GM23338 (cell line): ENCODE data around the gene MPC2. TPM values are rescaled to one million over a fixed set of nuclear protein-coding genes. Genes with fewer than 3 reads are reported as not detected.

Experiments used
- ATAC-seq: fragments of 200-7000 bp; cut with Tn5 transposase; 3 replicates; pipeline ENCODE4 v1.9.1; 2020
- DNase-seq: peaks from one replicate; pipeline ENCODE4 v3.0.0-alpha.2; 2015; ENCODE audit warnings: low spot score
- H2AFZ ChIP-seq: fragments of 200-600 bp; sonication (generic); 2 replicates; pipeline ENCODE4 v1.8.0; 2016; ENCODE audit warnings: antibody characterized with exemption, mild to moderate bottlenecking, moderate library complexity
- H3F3A ChIP-seq: fragments of 200-600 bp; sonication (generic); replicated peaks from 2 replicates; pipeline ENCODE4 v1.8.0; 2017; ENCODE audit warnings: antibody characterized with exemption, mixed run types, low read depth
- H3K27ac ChIP-seq: fragments of 200-600 bp; sonication (generic); 2 replicates; pipeline ENCODE4 v1.6.1; 2016; ENCODE audit warnings: low read depth
- H3K27me3 ChIP-seq: fragments of 200-600 bp; sonication (generic); 2 replicates; pipeline ENCODE4 v1.8.0; 2016; ENCODE audit warnings: mild to moderate bottlenecking, mixed run types, moderate library complexity; ENCODE audit not compliant: insufficient read depth
- H3K36me3 ChIP-seq: fragments of 200-600 bp; sonication (generic); 2 replicates; pipeline ENCODE4 v1.8.0; 2016; ENCODE audit warnings: mild to moderate bottlenecking; ENCODE audit not compliant: insufficient read depth
- H3K4me1 ChIP-seq: fragments of 200-600 bp; sonication (generic); 2 replicates; pipeline ENCODE4 v1.8.0; 2016; ENCODE audit warnings: mild to moderate bottlenecking, moderate library complexity; ENCODE audit not compliant: insufficient read depth
- H3K4me2 ChIP-seq: fragments of 200-600 bp; sonication (generic); 2 replicates; pipeline ENCODE4 v1.7.1; 2017; ENCODE audit warnings: mixed run types
- H3K4me3 ChIP-seq: fragments of 200-600 bp; sonication (generic); 2 replicates; pipeline ENCODE4 v1.6.1; 2016; ENCODE audit warnings: mixed run types
- H3K79me2 ChIP-seq: fragments of 200-600 bp; sonication (generic); replicated peaks from 2 replicates; pipeline ENCODE4 v1.8.0; 2017; ENCODE audit warnings: mild to moderate bottlenecking; ENCODE audit not compliant: insufficient read depth
- H3K9me2 ChIP-seq: fragments of 200-600 bp; sonication (generic); 2 replicates; pipeline ENCODE4 v1.8.0; 2017; ENCODE audit not compliant: insufficient read depth
- H4K20me1 ChIP-seq: fragments of 200-600 bp; sonication (generic); replicated peaks from 2 replicates; pipeline ENCODE4 v1.8.0; 2017; ENCODE audit warnings: mild to moderate bottlenecking; ENCODE audit not compliant: insufficient read depth
- H3K27ac Mint-ChIP-seq: 2 replicates; pipeline ENCODE4 v1.8.0; 2020; ENCODE audit warnings: inconsistent platforms, mild to moderate bottlenecking, moderate library complexity, mixed read lengths
- H3K27me3 Mint-ChIP-seq: 3 replicates; pipeline ENCODE4 v1.8.0; 2022; ENCODE audit warnings: low read depth, mild to moderate bottlenecking, moderate library complexity, mixed read lengths, inconsistent platforms; ENCODE audit not compliant: insufficient read depth, poor library complexity
- H3K36me3 Mint-ChIP-seq: 3 replicates; pipeline ENCODE4 v1.8.0; 2021; ENCODE audit warnings: low read depth, mild to moderate bottlenecking, inconsistent platforms, moderate library complexity, mixed read lengths
- H3K4me1 Mint-ChIP-seq: 3 replicates; pipeline ENCODE4 v1.8.0; 2020; ENCODE audit warnings: mild to moderate bottlenecking, inconsistent platforms, mixed read lengths
- H3K4me3 Mint-ChIP-seq: 3 replicates; pipeline ENCODE4 v1.8.0; 2021; ENCODE audit warnings: moderate library complexity, mild to moderate bottlenecking, inconsistent platforms, mixed read lengths
- H3K9me3 Mint-ChIP-seq: 3 replicates; pipeline ENCODE4 v1.8.0; 2020; ENCODE audit warnings: moderate library complexity, mild to moderate bottlenecking, inconsistent platforms, mixed read lengths
- CREB1 ChIP-seq: fragments of 250-450 bp; sonication (Bioruptor Pico); IDR thresholded peaks from 2 replicates; pipeline ENCODE4 v1.5.0; 2020; ENCODE audit warnings: low read depth, mild to moderate bottlenecking, moderate library complexity
- ETS1 ChIP-seq: IDR thresholded peaks from 2 replicates; pipeline ENCODE4 v1.6.1; 2016; ENCODE audit warnings: antibody characterized with exemption
- EZH2 ChIP-seq: fragments of 200-600 bp; sonication (generic); IDR thresholded peaks from one replicate; pipeline ENCODE4 v1.8.0; 2017; ENCODE audit warnings: antibody characterized with exemption, mild to moderate bottlenecking, low read depth; ENCODE audit not compliant: unreplicated experiment
- EZH2phosphoT487 ChIP-seq: fragments of 200-600 bp; sonication (generic); IDR thresholded peaks from one replicate; pipeline ENCODE4 v1.8.1; 2018; ENCODE audit warnings: antibody characterized with exemption; ENCODE audit not compliant: unreplicated experiment
- NANOG ChIP-seq: IDR thresholded peaks from 2 replicates; pipeline ENCODE4 v1.6.1; 2016; ENCODE audit warnings: antibody characterized with exemption, borderline replicate concordance
- POLR2AphosphoS5 ChIP-seq: IDR thresholded peaks from 2 replicates; pipeline ENCODE4 v1.6.1; 2016; ENCODE audit warnings: antibody characterized with exemption, low read depth
- STAT1 ChIP-seq: IDR thresholded peaks from one replicate; pipeline ENCODE4 v1.6.1; 2016; ENCODE audit warnings: antibody characterized with exemption; ENCODE audit not compliant: unreplicated experiment
- ZNF114 ChIP-seq: fragments of 250-450 bp; sonication (Bioruptor Pico); IDR thresholded peaks from 2 replicates; pipeline ENCODE4 v1.5.0; 2020; ENCODE audit warnings: mild to moderate bottlenecking, moderate library complexity
- ZNF331 ChIP-seq: fragments of 250-450 bp; sonication (Bioruptor Pico); IDR thresholded peaks from 2 replicates; pipeline ENCODE4 v1.5.0; 2020; ENCODE audit warnings: low read depth, mild to moderate bottlenecking, moderate library complexity
- polyA plus RNA-seq: library from polyadenylated mRNA; unstranded; fragments of >200 nt; fragmentation: Nextera tagmentation; extraction: Ambion mirVana; gene quantifications from 2 replicates; pipeline ENCODE4 v1.2.1, GENCODE V29; 2016
- total RNA-seq: library from RNA; depleted of rRNA; stranded (reverse); fragments of >200 nt; shearing (Covaris generic); gene quantifications from 2 replicates; pipeline ENCODE4 v1.2.3, GENCODE V29; 2014
- TF ChIP-seq, protein P1 (sequence below): IDR thresholded peaks from one replicate; pipeline ENCODE4 v1.6.1; 2018; ENCODE audit warnings: antibody characterized with exemption; ENCODE audit not compliant: unreplicated experiment
- TF ChIP-seq, protein P2 (sequence below): fragments of 250-450 bp; sonication (Bioruptor Pico); IDR thresholded peaks from 2 replicates; pipeline ENCODE4 v1.5.0; 2020; ENCODE audit warnings: mild to moderate bottlenecking, moderate library complexity

The MPC2 gene
- total and polyA plus RNA-seq, 2 experiments from 2014 or later: 21.6 to 76.9 TPM

DNA sequence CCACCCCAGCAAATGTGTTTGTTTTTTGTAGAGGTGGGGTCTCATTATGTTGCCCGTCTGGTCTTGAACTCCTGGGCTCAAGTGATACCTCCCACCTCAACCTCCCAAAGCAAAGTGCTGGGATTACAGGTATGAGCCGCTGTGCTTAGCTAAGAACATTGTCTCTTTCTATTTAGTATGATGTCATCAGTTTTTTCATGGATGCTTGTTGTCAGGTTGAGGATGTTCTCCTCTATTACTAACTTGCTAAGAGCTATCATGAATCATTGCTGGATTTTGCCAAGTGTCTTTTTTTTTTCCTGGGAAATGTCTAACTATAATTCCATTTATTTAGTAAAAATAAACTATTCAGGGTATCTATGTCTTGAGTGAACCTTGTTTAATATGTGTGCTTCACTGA lies 19.0 kb upstream of the MPC2 start (continued):
- TF ChIP-seq, protein P1, sequence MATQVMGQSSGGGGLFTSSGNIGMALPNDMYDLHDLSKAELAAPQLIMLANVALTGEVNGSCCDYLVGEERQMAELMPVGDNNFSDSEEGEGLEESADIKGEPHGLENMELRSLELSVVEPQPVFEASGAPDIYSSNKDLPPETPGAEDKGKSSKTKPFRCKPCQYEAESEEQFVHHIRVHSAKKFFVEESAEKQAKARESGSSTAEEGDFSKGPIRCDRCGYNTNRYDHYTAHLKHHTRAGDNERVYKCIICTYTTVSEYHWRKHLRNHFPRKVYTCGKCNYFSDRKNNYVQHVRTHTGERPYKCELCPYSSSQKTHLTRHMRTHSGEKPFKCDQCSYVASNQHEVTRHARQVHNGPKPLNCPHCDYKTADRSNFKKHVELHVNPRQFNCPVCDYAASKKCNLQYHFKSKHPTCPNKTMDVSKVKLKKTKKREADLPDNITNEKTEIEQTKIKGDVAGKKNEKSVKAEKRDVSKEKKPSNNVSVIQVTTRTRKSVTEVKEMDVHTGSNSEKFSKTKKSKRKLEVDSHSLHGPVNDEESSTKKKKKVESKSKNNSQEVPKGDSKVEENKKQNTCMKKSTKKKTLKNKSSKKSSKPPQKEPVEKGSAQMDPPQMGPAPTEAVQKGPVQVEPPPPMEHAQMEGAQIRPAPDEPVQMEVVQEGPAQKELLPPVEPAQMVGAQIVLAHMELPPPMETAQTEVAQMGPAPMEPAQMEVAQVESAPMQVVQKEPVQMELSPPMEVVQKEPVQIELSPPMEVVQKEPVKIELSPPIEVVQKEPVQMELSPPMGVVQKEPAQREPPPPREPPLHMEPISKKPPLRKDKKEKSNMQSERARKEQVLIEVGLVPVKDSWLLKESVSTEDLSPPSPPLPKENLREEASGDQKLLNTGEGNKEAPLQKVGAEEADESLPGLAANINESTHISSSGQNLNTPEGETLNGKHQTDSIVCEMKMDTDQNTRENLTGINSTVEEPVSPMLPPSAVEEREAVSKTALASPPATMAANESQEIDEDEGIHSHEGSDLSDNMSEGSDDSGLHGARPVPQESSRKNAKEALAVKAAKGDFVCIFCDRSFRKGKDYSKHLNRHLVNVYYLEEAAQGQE: no peak
- TF ChIP-seq CREB1 (CRISPR knock-in tag) (no peak), ZNF114 (CRISPR knock-in tag) (no peak), POLR2AphosphoS5 (no peak), EZH2phosphoT487 (no peak), EZH2 (no peak)

DNA sequence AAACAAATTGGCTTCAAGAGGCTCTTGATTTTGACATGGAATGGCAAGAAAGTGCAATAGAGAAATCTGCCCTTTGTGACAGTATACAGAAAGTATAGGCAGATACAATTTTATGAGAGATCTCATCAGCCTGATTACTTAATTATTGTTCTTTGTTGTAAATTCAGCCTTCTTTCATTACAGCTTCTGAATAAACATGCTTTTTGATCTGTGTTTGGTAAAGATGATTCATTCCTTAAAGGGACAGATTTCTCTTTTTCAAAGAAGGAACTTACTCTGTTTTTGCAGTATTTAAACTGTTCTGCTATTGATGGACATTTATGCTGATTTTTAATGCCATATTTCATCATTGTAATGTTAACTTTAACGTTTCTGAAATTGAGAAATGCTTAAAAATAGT lies 13.7 kb upstream of the MPC2 start:
- Mint-ChIP-seq H3K9me3 (no peaks in the 10 kb centered on the region), H3K4me1 (peaks cover 15% of the 10 kb centered on the region), H3K4me3 (no peak overlapping the region), H3K27me3 (no peaks in the 10 kb centered on the region), H3K36me3 (peaks cover 43% of the 10 kb centered on the region), H3K27ac (no peak overlapping the region)
- Histone ChIP-seq H3K4me3 (no peak overlapping the region), H3K4me2 (no peak overlapping the region), H3K27me3 (no peaks in the 10 kb centered on the region), H4K20me1 (peaks cover 13% of the 10 kb centered on the region; the same call in 1 of the 2 replicates), H3K4me1 (peaks cover 14% of the 10 kb centered on the region; the same call in 1 of the 2 replicates), H3F3A (no peaks in the 10 kb centered on the region), H2AFZ (no peak overlapping the region), H3K79me2 (peaks cover 73% of the 10 kb centered on the region), H3K27ac (no peak overlapping the region), H3K9me2 (no peaks in the 10 kb centered on the region), H3K36me3 (peaks cover 14% of the 10 kb centered on the region; the same call in 1 of the 2 replicates)
- no peak for ATAC-seq
- DNase-seq: no peak
- TF ChIP-seq ZNF331 (CRISPR knock-in tag): no peak
- TF ChIP-seq STAT1: no peak
- no peak for TF ChIP-seq POLR2AphosphoS5
- TF ChIP-seq CREB1 (CRISPR knock-in tag): no peak
- TF ChIP-seq, protein P1: no peak
- TF ChIP-seq, protein P2, sequence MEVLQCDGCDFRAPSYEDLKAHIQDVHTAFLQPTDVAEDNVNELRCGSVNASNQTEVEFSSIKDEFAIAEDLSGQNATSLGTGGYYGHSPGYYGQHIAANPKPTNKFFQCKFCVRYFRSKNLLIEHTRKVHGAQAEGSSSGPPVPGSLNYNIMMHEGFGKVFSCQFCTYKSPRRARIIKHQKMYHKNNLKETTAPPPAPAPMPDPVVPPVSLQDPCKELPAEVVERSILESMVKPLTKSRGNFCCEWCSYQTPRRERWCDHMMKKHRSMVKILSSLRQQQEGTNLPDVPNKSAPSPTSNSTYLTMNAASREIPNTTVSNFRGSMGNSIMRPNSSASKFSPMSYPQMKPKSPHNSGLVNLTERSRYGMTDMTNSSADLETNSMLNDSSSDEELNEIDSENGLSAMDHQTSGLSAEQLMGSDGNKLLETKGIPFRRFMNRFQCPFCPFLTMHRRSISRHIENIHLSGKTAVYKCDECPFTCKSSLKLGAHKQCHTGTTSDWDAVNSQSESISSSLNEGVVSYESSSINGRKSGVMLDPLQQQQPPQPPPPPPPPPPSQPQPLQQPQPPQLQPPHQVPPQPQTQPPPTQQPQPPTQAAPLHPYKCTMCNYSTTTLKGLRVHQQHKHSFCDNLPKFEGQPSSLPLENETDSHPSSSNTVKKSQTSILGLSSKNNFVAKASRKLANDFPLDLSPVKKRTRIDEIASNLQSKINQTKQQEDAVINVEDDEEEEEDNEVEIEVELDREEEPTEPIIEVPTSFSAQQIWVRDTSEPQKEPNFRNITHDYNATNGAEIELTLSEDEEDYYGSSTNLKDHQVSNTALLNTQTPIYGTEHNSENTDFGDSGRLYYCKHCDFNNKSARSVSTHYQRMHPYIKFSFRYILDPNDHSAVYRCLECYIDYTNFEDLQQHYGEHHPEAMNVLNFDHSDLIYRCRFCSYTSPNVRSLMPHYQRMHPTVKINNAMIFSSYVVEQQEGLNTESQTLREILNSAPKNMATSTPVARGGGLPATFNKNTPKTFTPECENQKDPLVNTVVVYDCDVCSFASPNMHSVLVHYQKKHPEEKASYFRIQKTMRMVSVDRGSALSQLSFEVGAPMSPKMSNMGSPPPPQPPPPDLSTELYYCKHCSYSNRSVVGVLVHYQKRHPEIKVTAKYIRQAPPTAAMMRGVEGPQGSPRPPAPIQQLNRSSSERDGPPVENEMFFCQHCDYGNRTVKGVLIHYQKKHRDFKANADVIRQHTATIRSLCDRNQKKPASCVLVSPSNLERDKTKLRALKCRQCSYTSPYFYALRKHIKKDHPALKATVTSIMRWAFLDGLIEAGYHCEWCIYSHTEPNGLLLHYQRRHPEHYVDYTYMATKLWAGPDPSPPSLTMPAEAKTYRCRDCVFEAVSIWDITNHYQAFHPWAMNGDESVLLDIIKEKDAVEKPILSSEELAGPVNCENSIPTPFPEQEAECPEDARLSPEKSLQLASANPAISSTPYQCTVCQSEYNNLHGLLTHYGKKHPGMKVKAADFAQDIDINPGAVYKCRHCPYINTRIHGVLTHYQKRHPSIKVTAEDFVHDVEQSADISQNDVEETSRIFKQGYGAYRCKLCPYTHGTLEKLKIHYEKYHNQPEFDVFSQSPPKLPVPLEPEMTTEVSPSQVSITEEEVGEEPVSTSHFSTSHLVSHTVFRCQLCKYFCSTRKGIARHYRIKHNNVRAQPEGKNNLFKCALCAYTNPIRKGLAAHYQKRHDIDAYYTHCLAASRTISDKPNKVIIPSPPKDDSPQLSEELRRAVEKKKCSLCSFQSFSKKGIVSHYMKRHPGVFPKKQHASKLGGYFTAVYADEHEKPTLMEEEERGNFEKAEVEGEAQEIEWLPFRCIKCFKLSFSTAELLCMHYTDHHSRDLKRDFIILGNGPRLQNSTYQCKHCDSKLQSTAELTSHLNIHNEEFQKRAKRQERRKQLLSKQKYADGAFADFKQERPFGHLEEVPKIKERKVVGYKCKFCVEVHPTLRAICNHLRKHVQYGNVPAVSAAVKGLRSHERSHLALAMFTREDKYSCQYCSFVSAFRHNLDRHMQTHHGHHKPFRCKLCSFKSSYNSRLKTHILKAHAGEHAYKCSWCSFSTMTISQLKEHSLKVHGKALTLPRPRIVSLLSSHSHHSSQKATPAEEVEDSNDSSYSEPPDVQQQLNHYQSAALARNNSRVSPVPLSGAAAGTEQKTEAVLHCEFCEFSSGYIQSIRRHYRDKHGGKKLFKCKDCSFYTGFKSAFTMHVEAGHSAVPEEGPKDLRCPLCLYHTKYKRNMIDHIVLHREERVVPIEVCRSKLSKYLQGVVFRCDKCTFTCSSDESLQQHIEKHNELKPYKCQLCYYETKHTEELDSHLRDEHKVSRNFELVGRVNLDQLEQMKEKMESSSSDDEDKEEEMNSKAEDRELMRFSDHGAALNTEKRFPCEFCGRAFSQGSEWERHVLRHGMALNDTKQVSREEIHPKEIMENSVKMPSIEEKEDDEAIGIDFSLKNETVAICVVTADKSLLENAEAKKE (CRISPR knock-in tag): no peak
- no peak for TF ChIP-seq EZH2
- no peak for TF ChIP-seq NANOG
- no peak for TF ChIP-seq ETS1
